Activated effector memory CD4-positive, alpha-beta T cell treated with Interleukin-2 at 50 U/mL for 16 hours (primary cell): ENCODE results near the gene TRPM3.

Source experiments
- DNase-seq: peaks from one replicate; pipeline ENCODE4 v3.0.0-alpha.2; 2020

The TRPM3 gene

GRCh38 chr9:70499621-70500020 lies 621.8 kb downstream of the TRPM3 start:
- DNase-seq: no peak

- no peak for DNase-seq
Observed at GRCh38 chr9:70498866-70499265, 622.6 kb downstream of the TRPM3 start.

GRCh38 chr9:70496244-70496643 lies 625.2 kb downstream of the TRPM3 start:
- DNase-seq: no peak

DNA sequence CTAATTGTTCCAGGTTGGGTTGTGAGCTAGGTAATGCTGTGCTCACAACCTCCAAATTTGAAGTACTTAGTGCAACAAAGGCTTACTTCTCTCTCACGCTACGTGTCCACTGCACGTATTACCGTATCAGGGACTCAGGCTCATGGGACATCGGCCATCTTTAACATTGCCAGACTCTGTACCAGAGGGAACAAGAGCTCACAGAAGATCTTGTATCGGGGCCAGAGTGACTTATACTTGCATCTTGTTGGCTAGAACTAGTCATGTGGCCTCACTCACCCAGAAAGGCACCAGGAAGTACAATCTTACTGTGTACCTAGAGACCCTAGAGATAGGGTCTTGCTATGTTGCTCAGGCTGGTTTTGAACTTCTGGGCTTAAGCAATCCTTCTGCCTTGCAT lies 625.9 kb downstream of the TRPM3 start:
- no peak for DNase-seq

DNA sequence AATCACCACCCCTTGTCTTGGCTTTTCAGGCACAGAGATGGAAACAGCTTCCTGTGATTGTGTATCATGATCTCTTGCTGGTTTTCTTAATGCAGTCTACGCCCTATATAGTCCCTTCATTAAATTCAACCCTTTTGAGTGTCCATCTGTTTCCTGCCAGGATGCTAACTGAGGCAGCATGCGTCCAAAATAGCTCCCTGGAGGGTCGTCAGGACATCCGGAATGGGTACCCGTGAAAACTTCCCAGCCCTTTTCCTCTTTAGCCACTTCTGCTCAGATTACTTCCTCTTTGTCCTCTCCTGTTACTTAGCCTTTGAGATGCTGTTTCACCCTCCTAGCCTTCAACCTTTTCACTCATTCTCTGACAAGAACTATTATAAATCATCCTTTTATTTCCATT lies 627.2 kb downstream of the TRPM3 start:
- no peak for DNase-seq

DNA sequence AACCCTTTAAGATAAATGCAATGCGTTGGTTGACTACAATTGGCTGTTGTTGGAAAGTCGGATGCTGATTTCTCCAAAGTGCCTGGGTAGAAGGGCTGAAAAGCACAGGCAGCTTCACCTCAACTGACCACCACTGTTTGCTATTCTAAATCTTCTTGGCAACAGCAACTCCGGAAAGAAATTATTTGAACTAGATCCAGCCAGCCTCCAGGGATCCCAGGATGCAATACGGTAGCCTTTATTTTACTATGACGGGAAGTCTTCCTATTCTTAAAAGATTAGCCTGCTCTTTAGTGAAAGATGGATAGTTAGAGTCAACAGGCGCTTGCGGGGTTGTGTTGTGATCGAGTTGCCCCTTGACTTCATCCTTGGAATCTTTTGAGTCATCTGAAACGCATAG lies 628.4 kb downstream of the TRPM3 start:
- no peak for DNase-seq

GRCh38 chr9:70492319-70492777 lies 629.1 kb downstream of the TRPM3 start:
- DNase-seq: no peak

GRCh38 chr9:70491426-70492318 lies 629.7 kb downstream of the TRPM3 start:
- DNase-seq: no peak

GRCh38 chr9:70490478-70490877 lies 630.9 kb downstream of the TRPM3 start:
- DNase-seq: no peak

DNA sequence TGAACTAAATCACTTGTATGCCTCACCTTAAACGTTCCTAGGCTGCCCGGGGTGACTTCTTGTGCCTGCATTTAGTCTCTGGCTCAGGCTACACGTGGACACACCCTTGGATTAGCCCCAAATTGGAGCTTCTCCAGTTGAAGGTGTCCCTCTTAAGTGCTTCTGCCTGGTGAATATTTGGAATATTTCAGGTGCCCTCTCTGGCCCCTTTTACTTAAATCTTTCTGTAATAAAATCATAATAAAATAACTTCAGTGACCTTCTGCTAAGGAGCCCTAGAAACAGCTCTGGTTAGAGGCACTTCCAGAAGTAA lies 632.7 kb downstream of the TRPM3 start:
- no peak for DNase-seq

DNA sequence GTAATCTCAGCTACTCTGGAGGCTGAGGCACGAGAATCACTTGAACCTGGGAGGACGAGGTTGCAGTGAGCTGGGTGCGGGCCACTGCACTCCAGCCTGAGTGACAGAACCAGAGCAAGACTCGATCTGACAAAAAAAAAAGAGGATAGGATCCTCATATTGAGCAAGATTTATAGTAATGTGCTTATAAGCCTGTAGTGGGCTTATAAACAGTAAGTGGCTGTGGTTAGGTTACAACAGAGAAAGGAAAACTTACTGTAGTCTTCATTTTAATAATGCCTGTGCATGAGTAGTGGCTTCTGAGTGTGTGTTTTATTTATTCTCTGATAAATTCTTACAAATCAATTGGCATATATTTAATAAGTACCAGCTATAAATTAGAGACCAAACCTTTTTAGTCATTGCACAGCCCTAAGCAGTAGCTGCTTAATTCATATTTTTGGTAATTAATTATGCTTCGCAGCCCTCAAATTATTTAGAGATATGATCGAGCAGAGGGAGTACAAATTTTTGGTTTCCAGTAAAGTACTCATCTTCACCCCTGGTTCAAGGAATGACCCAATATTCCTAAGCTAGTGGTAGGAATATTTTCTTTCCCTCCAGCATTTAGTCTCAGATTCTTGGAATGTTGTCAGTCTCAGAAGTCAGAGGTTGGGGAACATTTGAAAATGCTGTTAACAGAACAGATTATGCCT lies 633.2 kb downstream of the TRPM3 start:
- no peak for DNase-seq

DNA sequence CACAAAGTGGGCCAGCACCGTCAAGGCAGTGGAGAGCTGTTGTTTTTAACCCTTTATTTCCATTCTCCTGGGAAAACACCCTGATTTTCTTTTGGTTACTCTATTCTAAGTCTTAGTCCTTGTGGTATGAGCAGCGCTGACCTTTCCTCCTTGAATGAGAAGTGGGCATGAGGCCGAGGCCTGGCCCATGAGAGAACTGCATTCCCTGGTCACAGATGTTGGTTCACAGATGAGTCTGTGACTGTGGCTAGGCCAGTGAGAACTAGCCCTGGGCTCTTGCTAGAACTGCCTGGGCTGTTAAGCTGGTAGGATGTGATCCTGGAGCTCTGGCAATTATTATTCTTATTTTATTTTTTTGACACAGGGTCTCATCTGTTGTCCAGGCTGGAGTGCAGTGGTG lies 635.3 kb downstream of the TRPM3 start:
- DNase-seq: no peak

GRCh38 chr9:70485273-70485858 lies 636.1 kb downstream of the TRPM3 start:
- DNase-seq: no peak

DNA sequence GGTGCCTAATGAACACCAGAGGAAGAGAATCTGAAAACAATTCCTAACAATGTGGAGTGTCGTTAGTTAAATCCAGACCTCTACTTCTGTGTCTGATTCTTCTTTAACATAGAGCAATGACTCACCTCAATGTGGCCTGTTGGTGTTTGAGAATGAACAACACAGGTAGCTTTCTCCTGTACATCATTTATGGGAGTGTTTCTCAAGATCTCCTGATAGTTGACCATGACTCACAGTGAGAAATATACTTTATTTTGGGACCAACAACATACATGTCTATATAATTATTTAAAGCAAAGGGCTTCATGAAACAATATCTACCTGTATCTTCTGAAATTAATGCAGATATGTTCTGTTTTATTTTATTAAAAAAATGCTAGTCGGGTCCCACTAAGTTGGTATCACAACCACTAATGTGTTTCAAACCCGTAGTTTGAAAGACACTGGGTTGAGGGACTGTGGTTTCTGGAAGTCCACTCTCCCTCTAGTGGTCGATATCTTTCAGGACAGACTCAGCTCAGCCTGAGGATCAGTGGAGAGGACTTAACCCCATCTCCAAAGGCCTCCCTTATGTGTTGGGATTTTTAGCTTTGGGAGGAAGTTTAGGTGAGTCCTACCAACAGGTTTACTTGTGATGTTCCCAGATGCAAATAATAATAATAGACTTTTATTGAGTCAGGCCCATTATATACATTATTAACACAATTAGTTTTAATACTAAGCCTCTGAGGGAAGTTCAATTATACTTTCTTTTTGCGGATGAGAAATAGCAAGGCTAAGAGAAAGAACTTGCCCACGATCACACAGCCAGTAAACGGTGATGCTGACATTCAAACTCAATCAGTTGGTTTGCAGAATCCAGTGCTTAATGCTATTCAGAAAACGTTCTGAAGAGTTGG lies 636.9 kb downstream of the TRPM3 start:
- no peak for DNase-seq

- DNase-seq: no peak
Observed at GRCh38 chr9:70481471-70481870, 640.0 kb downstream of the TRPM3 start.

GRCh38 chr9:70480405-70480980 lies 640.9 kb downstream of the TRPM3 start:
- no peak for DNase-seq

DNA sequence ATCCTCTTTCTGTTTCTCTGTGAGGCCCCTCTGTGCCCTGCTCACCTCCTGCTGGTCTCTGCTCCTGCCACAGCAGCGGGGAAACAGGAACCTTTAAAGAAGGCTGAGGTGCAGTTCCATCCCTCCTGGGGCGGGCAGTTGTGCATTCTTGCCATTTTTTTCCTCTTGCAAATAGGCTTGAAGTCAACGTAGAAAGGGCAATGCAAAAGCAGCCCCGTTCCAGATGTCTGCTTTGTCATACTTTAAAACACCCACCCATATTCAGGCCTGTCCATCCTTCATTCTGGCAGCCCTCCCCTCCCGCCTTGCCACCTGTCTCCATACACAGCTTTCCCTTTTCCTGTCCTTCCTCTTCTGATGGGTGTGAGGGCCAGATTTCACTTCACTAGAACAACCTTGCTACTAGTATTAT lies 641.5 kb downstream of the TRPM3 start:
- DNase-seq: no peak
